ENCODE results near the gene FBP1.

FBP1 gene

DNA sequence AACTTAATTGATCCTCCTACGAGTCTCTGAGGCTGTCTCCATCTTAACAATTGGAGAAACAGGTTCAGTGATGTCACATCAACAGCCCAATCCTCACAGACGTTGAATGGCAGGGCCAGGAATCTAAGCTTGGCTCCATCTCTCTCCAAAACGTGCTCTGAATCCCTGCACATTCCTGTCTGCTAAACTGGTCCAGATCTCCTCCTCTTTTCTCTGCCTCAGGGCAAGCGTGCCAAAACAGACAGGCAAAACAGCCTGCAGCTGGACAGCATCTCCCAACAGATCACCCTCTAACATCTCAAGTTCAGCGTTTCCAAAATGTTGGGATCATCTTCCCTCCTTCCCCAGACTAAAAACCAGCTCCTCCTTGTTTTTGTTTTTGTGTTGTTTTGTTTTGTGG is 6.6 kb downstream of the FBP1 start:
- no peak overlapping the region for H3K4me2 ChIP-seq (ENCODE audit: low read length)
- H3K27ac ChIP-seq (ENCODE audit: low read depth, low read length): no peak overlapping the region
- no peak overlapping the region for H4K8ac ChIP-seq (ENCODE audit: low read depth, low read length)
- H3K27me3 ChIP-seq (ENCODE audit: insufficient read depth, low read length, poor library complexity): no peaks in the 10 kb centered on the region
- H3K36me3 ChIP-seq (ENCODE audit: control insufficient read depth, insufficient read depth, low read length): no peaks in the 10 kb centered on the region
- H4K5ac ChIP-seq (ENCODE audit: low read length): no peak overlapping the region
- no peak overlapping the region for H3K23ac ChIP-seq (ENCODE audit: low read length)
- H3K18ac ChIP-seq (ENCODE audit: low read length): no peak overlapping the region
- no peak overlapping the region for H3K4me3 ChIP-seq (ENCODE audit: low read length)
- no CpG with 5 or more reads among the region's 5 CpGs for WGBS (ENCODE audit: extremely low coverage, insufficient coverage, low lambda C conversion rate)
- no peak overlapping the region for H3K9ac ChIP-seq (ENCODE audit: low read length)
- no peak overlapping the region for H3K4ac ChIP-seq (ENCODE audit: low read depth, low read length)
- no peak for DNase-seq
- no peak overlapping the region for H3K56ac ChIP-seq (ENCODE audit: low read length)
- H2BK15ac ChIP-seq (replicated peaks; ENCODE audit: low read depth): no peak overlapping the region
- H3K4me1 ChIP-seq (ENCODE audit: control insufficient read depth, low read depth, low read length): peaks cover 2% of the 10 kb centered on the region
- no peak overlapping the region for H2BK120ac ChIP-seq (ENCODE audit: low read depth, low read length)
- H2BK5ac ChIP-seq (ENCODE audit: low read length): no peak overlapping the region
- H3K79me2 ChIP-seq (ENCODE audit: control insufficient read depth, insufficient read depth, low read length): no peaks in the 10 kb centered on the region
- H3K79me1 ChIP-seq (ENCODE audit: low read length): no peaks in the 10 kb centered on the region
- H2AK5ac ChIP-seq (ENCODE audit: low read length): no peak overlapping the region

DNA sequence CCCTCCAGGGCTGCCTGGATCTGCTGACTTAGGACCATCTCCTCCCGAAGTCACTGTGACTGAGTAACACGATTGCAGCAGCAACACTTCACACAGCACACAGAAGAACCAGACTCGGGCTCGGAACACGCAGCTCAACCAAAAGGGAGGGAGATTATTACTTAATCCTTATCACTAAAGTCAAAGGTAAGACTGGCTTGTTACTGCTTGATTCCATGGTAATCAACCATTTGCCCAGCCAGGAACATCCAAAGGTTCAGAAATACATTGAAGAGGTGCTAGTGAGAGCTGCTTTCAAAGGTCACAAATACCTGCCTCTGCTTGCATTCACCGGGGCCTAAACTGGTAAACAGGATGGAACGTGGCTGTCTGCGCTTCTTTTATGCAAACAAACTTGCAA is 7.7 kb downstream of the FBP1 start:
- Histone ChIP-seq H3K18ac (ENCODE audit: low read length) (no peak overlapping the region), H3K4ac (ENCODE audit: low read depth, low read length) (no peak overlapping the region), H4K5ac (ENCODE audit: low read length) (no peak overlapping the region), H3K27me3 (ENCODE audit: insufficient read depth, low read length, poor library complexity) (no peaks in the 10 kb centered on the region), H2BK120ac (ENCODE audit: low read depth, low read length) (no peak overlapping the region), H3K23ac (ENCODE audit: low read length) (no peak overlapping the region), H3K27ac (ENCODE audit: low read depth, low read length) (no peak overlapping the region), H3K4me2 (ENCODE audit: low read length) (no peak overlapping the region), H4K8ac (ENCODE audit: low read depth, low read length) (no peak overlapping the region), H2BK15ac (replicated peaks; ENCODE audit: low read depth) (no peak overlapping the region), H3K4me3 (ENCODE audit: low read length) (no peak overlapping the region), H3K9ac (ENCODE audit: low read length) (no peak overlapping the region), H2BK5ac (ENCODE audit: low read length) (no peak overlapping the region), H3K79me1 (ENCODE audit: low read length) (no peaks in the 10 kb centered on the region), H3K36me3 (ENCODE audit: control insufficient read depth, insufficient read depth, low read length) (no peaks in the 10 kb centered on the region), H3K79me2 (ENCODE audit: control insufficient read depth, insufficient read depth, low read length) (no peaks in the 10 kb centered on the region), H3K4me1 (ENCODE audit: control insufficient read depth, low read depth, low read length) (peaks cover 2% of the 10 kb centered on the region), H3K56ac (ENCODE audit: low read length) (no peak overlapping the region), H2AK5ac (ENCODE audit: low read length) (no peak overlapping the region)
- no peak for DNase-seq
- no CpG with 5 or more reads among the region's 8 CpGs for WGBS (ENCODE audit: extremely low coverage, insufficient coverage, low lambda C conversion rate)

DNA sequence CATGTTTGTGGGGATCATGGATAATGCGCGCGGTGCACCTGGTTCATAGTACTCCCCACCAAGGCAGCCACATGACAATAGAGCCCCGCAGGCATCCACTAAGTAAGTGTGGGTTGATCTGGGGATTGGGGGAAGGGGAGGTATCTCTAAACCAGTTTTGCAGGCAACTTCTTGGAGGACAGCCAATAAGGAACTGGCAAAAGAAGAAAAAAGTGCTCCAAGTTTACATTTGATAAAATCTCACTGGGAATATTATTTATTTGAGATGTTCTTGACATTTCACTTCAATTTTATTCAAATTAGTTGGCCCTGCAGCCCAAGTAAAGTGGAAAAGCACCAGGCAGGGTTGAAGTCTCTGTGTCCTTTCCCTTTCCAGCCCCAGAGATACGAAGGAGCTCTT is 8.5 kb downstream of the FBP1 start:
- Histone ChIP-seq H3K36me3 (ENCODE audit: control insufficient read depth, insufficient read depth, low read length) (no peaks in the 10 kb centered on the region), H2BK120ac (ENCODE audit: low read depth, low read length) (no peak overlapping the region), H2AK5ac (ENCODE audit: low read length) (no peak overlapping the region), H3K4me3 (ENCODE audit: low read length) (no peak overlapping the region), H4K8ac (ENCODE audit: low read depth, low read length) (no peak overlapping the region), H3K18ac (ENCODE audit: low read length) (no peak overlapping the region), H2BK5ac (ENCODE audit: low read length) (no peak overlapping the region), H4K5ac (ENCODE audit: low read length) (no peak overlapping the region), H3K27ac (ENCODE audit: low read depth, low read length) (no peak overlapping the region), H2BK15ac (replicated peaks; ENCODE audit: low read depth) (no peak overlapping the region), H3K9ac (ENCODE audit: low read length) (no peak overlapping the region), H3K56ac (ENCODE audit: low read length) (no peak overlapping the region), H3K79me1 (ENCODE audit: low read length) (no peaks in the 10 kb centered on the region), H3K23ac (ENCODE audit: low read length) (no peak overlapping the region), H3K79me2 (ENCODE audit: control insufficient read depth, insufficient read depth, low read length) (no peaks in the 10 kb centered on the region), H3K27me3 (ENCODE audit: insufficient read depth, low read length, poor library complexity) (no peaks in the 10 kb centered on the region), H3K4me2 (ENCODE audit: low read length) (no peak overlapping the region), H3K4ac (ENCODE audit: low read depth, low read length) (no peak overlapping the region), H3K4me1 (ENCODE audit: control insufficient read depth, low read depth, low read length) (peaks cover 2% of the 10 kb centered on the region)
- DNase-seq: no peak
- no CpG with 5 or more reads among the region's 5 CpGs for WGBS (ENCODE audit: extremely low coverage, insufficient coverage, low lambda C conversion rate)

DNA sequence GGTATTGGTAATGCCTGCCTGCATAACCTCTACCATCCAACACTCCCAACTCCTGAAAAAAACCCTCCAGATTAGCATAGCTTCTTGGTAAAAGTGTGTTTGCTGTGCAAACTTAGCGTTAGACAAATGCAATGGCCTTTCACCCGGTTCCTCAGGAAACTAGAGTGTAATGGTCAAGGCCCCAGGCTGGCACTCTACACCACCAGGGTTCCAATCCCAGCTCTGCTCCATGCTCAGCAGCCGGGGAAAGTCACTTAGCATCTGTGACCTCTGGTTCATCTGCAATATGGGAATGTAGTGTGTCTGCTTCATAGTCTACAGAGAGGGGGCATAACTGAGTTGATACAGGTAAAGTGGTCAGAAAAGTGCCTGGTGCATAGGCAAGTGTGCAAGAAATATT is 9.0 kb downstream of the FBP1 start:
- no peak overlapping the region for H3K9ac ChIP-seq (ENCODE audit: low read length)
- no peak overlapping the region for H3K4ac ChIP-seq (ENCODE audit: low read depth, low read length)
- no peak for DNase-seq
- H3K4me1 ChIP-seq (ENCODE audit: control insufficient read depth, low read depth, low read length): peaks cover 2% of the 10 kb centered on the region
- no peak overlapping the region for H4K5ac ChIP-seq (ENCODE audit: low read length)
- no peaks in the 10 kb centered on the region for H3K27me3 ChIP-seq (ENCODE audit: insufficient read depth, low read length, poor library complexity)
- H2BK15ac ChIP-seq (replicated peaks; ENCODE audit: low read depth): no peak overlapping the region
- no peaks in the 10 kb centered on the region for H3K36me3 ChIP-seq (ENCODE audit: control insufficient read depth, insufficient read depth, low read length)
- no peak overlapping the region for H2BK120ac ChIP-seq (ENCODE audit: low read depth, low read length)
- WGBS (ENCODE audit: extremely low coverage, insufficient coverage, low lambda C conversion rate): no CpG with 5 or more reads among the region's 3 CpGs
- no peaks in the 10 kb centered on the region for H3K79me2 ChIP-seq (ENCODE audit: control insufficient read depth, insufficient read depth, low read length)
- no peak overlapping the region for H3K56ac ChIP-seq (ENCODE audit: low read length)
- H3K27ac ChIP-seq (ENCODE audit: low read depth, low read length): no peak overlapping the region
- no peak overlapping the region for H3K18ac ChIP-seq (ENCODE audit: low read length)
- H3K23ac ChIP-seq (ENCODE audit: low read length): no peak overlapping the region
- no peak overlapping the region for H2BK5ac ChIP-seq (ENCODE audit: low read length)
- no peak overlapping the region for H3K4me3 ChIP-seq (ENCODE audit: low read length)
- no peak overlapping the region for H3K4me2 ChIP-seq (ENCODE audit: low read length)
- H2AK5ac ChIP-seq (ENCODE audit: low read length): no peak overlapping the region
- no peaks in the 10 kb centered on the region for H3K79me1 ChIP-seq (ENCODE audit: low read length)
- H4K8ac ChIP-seq (ENCODE audit: low read depth, low read length): no peak overlapping the region

DNA sequence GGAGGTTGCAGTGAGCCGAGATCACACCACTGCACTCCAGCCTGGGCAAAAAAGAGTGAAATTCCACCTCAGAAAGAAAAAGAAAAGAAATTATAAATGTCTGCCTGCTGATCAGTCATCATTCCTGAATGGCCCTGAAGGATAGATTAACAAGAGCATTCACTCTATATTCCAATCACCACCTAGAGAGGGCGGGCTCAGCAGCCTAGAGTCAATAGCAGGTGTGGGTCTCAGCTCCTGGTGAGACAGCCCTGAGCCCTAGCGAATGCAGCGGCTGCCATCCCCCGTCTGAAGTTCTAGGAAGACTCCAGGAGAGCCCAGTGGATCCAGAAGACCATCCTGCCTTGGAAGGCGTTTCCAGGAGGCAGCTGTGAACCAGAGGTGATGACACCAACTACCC is 12.0 kb downstream of the FBP1 start:
- DNase-seq: peak; percentile 33
- Histone ChIP-seq H3K23ac (ENCODE audit: low read length) (no peak overlapping the region), H3K4me1 (ENCODE audit: control insufficient read depth, low read depth, low read length) (peaks cover 2% of the 10 kb centered on the region), H2BK5ac (ENCODE audit: low read length) (no peak overlapping the region), H2BK120ac (ENCODE audit: low read depth, low read length) (no peak overlapping the region), H3K79me1 (ENCODE audit: low read length) (no peaks in the 10 kb centered on the region), H2AK5ac (ENCODE audit: low read length) (no peak overlapping the region), H4K5ac (ENCODE audit: low read length) (no peak overlapping the region), H3K56ac (ENCODE audit: low read length) (no peak overlapping the region), H3K4me2 (ENCODE audit: low read length) (no peak overlapping the region), H2BK15ac (replicated peaks; ENCODE audit: low read depth) (no peak overlapping the region), H3K36me3 (ENCODE audit: control insufficient read depth, insufficient read depth, low read length) (no peaks in the 10 kb centered on the region), H3K9ac (ENCODE audit: low read length) (no peak overlapping the region), H3K18ac (ENCODE audit: low read length) (no peak overlapping the region), H3K79me2 (ENCODE audit: control insufficient read depth, insufficient read depth, low read length) (no peaks in the 10 kb centered on the region), H3K4me3 (ENCODE audit: low read length) (no peak overlapping the region), H3K27ac (ENCODE audit: low read depth, low read length) (no peak overlapping the region), H3K27me3 (ENCODE audit: insufficient read depth, low read length, poor library complexity) (no peaks in the 10 kb centered on the region), H3K4ac (ENCODE audit: low read depth, low read length) (no peak overlapping the region), H4K8ac (ENCODE audit: low read depth, low read length) (no peak overlapping the region)
- WGBS (ENCODE audit: extremely low coverage, insufficient coverage, low lambda C conversion rate): no CpG with 5 or more reads among the region's 6 CpGs

DNA sequence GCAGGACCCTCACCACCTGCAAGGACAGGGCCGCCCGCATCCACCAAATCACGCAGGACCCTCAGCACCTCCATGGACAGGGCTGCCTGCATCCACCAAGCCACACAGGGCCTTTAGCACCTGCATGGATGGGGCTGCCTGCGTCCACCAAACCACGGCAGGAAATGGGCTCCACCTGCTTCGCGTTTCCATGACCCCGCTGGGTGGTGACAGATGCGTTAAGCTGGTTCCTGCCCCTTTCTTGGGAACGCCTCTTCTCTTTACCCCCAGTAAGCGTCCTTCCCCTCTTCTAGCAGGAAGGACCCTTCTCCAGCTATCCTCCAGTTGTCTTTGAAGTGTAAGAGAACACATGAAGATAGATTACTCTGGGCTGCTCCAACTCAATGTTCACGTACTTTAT is 13.5 kb downstream of the FBP1 start:
- H2AK5ac ChIP-seq (ENCODE audit: low read length): no peak overlapping the region
- no peaks in the 10 kb centered on the region for H3K36me3 ChIP-seq (ENCODE audit: control insufficient read depth, insufficient read depth, low read length)
- no peak overlapping the region for H2BK120ac ChIP-seq (ENCODE audit: low read depth, low read length)
- H3K79me1 ChIP-seq (ENCODE audit: low read length): no peaks in the 10 kb centered on the region
- H3K4me2 ChIP-seq (ENCODE audit: low read length): no peak overlapping the region
- no peaks in the 10 kb centered on the region for H3K79me2 ChIP-seq (ENCODE audit: control insufficient read depth, insufficient read depth, low read length)
- H4K5ac ChIP-seq (ENCODE audit: low read length): no peak overlapping the region
- H3K23ac ChIP-seq (ENCODE audit: low read length): no peak overlapping the region
- H3K4ac ChIP-seq (ENCODE audit: low read depth, low read length): no peak overlapping the region
- H3K4me3 ChIP-seq (ENCODE audit: low read length): no peak overlapping the region
- H3K27ac ChIP-seq (ENCODE audit: low read depth, low read length): no peak overlapping the region
- peaks cover 2% of the 10 kb centered on the region for H3K4me1 ChIP-seq (ENCODE audit: control insufficient read depth, low read depth, low read length)
- H3K9ac ChIP-seq (ENCODE audit: low read length): no peak overlapping the region
- no peak overlapping the region for H2BK15ac ChIP-seq (replicated peaks; ENCODE audit: low read depth)
- DNase-seq: no peak
- no peak overlapping the region for H3K56ac ChIP-seq (ENCODE audit: low read length)
- H4K8ac ChIP-seq (ENCODE audit: low read depth, low read length): no peak overlapping the region
- no peak overlapping the region for H2BK5ac ChIP-seq (ENCODE audit: low read length)
- H3K27me3 ChIP-seq (ENCODE audit: insufficient read depth, low read length, poor library complexity): no peaks in the 10 kb centered on the region
- no CpG with 5 or more reads among the region's 12 CpGs for WGBS (ENCODE audit: extremely low coverage, insufficient coverage, low lambda C conversion rate)
- H3K18ac ChIP-seq (ENCODE audit: low read length): no peak overlapping the region

All from mesendoderm (in vitro differentiated cells).